Mesenteric fat pad (tissue), 1 donor: ENCODE data around the gene OR10G2. TPM values are rescaled to one million over a fixed set of nuclear protein-coding genes. Genes with fewer than 3 reads are reported as not detected.

ENCODE experiments used
- DNase-seq: peaks from one replicate; pipeline ENCODE4 v3.0.0-alpha.2; 2020; ENCODE audit warnings: low spot score
- total RNA-seq: library from RNA; stranded (reverse); fragmentation: NEBNext Ultra II Directional; extraction: Animal tissue kit (Norgen Biotek cat#: 25700); gene quantifications from one replicate; pipeline ENCODE4 v1.2.1, GENCODE V29; 2021
- donor health status: DM: yes; HTN: yes; CAD: no.

Gene OR10G2
- total RNA-seq, 1 donor from 2014 or later = not detected

GRCh38 chr14:21589317-21589716 lies 45.4 kb downstream of the OR10G2 start:
- DNase-seq = no peak

Other genes starting within 250 kb of the OR10G2 start
- gene CHD8, start 178.8 kb downstream of the OR10G2 start, total RNA-seq = 60.9 TPM
- gene RAB2B, start 158.0 kb downstream of the OR10G2 start, total RNA-seq = 24.2 TPM
- gene TOX4, start 157.7 kb downstream of the OR10G2 start, total RNA-seq = 85.0 TPM
- 37.0 TPM for gene METTL3, start 123.6 kb downstream of the OR10G2 start, total RNA-seq
- 2.6 TPM for gene SALL2, start 108.6 kb downstream of the OR10G2 start, total RNA-seq
- gene OR10G3, start 54.9 kb downstream of the OR10G2 start, total RNA-seq = not detected
- not detected for gene OR4E2, start 18.9 kb upstream of the OR10G2 start, total RNA-seq
- not detected for gene OR4E1, start 38.9 kb upstream of the OR10G2 start, total RNA-seq